ENCODE results near the gene TIMM23. TPM values are rescaled to one million over a fixed set of nuclear protein-coding genes. Genes with fewer than 3 reads are reported as not detected.
"Not testable (repeated sequence)": the region's sequence is repeated elsewhere in the genome, so short reads cannot be mapped to it uniquely, and the experiment has no call there.

The TIMM23 gene
- total and polyA plus RNA-seq, 2 donors (not counting 1 experiment from before 2014, with no cell fraction given) = 21.1 to 28.3 TPM

- H3K4me1 Mint-ChIP-seq; H3K27me3 Mint-ChIP-seq; H3K4me3 ChIP-seq (ENCODE audit: control extremely low read depth in 1 of 5, extremely low read depth in 1 of 5, insufficient read depth in 1 of 5, low read depth in 2 of 5, low read length in 4 of 5); intact Hi-C loops (cut with micrococcal nuclease); CTCF ChIA-PET; H3K4me1 ChIP-seq (ENCODE audit: control insufficient read depth in 2 of 2, insufficient read depth in 2 of 2, low read length in 2 of 2); ATAC-seq (ENCODE audit: low read depth); H3K9ac ChIP-seq (ENCODE audit: low read length); H3K79me2 ChIP-seq (ENCODE audit: control insufficient read depth, insufficient read depth, low read length); H3K27ac ChIP-seq (ENCODE audit: low read length in 2 of 2); POLR2A ChIA-PET; H3K4me3 Mint-ChIP-seq; H3K27me3 ChIP-seq (replicated peaks in 1 of 4; ENCODE audit: control extremely low read depth in 1 of 4, control insufficient read depth in 3 of 4, insufficient read depth in 4 of 4, low read length in 3 of 4); H3K36me3 ChIP-seq (replicated peaks in 1 of 2; ENCODE audit: control extremely low read depth in 1 of 2, control insufficient read depth in 1 of 2, extremely low read depth in 1 of 2, insufficient read depth in 2 of 2, low read length in 1 of 2); H4K20me1 ChIP-seq (ENCODE audit: control insufficient read depth, insufficient read depth, low read length, poor library complexity, severe bottlenecking); H3K9me3 Mint-ChIP-seq (ENCODE audit: insufficient read depth); H3K9me3 ChIP-seq (ENCODE audit: control extremely low read depth in 1 of 3, control insufficient read depth in 2 of 3, insufficient read depth in 1 of 3, low read length in 2 of 3); DNase-seq; H3K27ac Mint-ChIP-seq; H3K4me2 ChIP-seq (replicated peaks; ENCODE audit: low read depth, low read length, poor library complexity, severe bottlenecking); H2AFZ ChIP-seq (ENCODE audit: insufficient read depth, low read depth, low read length, poor library complexity, severe bottlenecking): not testable (repeated sequence)
- no CpG with 5 or more reads among the region's 2 CpGs for WGBS (ENCODE audit: insufficient coverage)
Measured at GRCh38 chr10:45939176-45939697, 33.1 kb upstream of the TIMM23 start.

GRCh38 chr10:45941196-45941595, 31.1 kb upstream of the TIMM23 start:
- intact Hi-C loops (cut with micrococcal nuclease); H3K9ac ChIP-seq (ENCODE audit: low read length); H3K4me3 ChIP-seq (ENCODE audit: control extremely low read depth in 1 of 5, extremely low read depth in 1 of 5, insufficient read depth in 1 of 5, low read depth in 2 of 5, low read length in 4 of 5); H4K20me1 ChIP-seq (ENCODE audit: control insufficient read depth, insufficient read depth, low read length, poor library complexity, severe bottlenecking); POLR2A ChIA-PET; H3K9me3 Mint-ChIP-seq (ENCODE audit: insufficient read depth); H3K27ac Mint-ChIP-seq; H3K4me1 ChIP-seq (ENCODE audit: control insufficient read depth in 2 of 2, insufficient read depth in 2 of 2, low read length in 2 of 2); H3K79me2 ChIP-seq (ENCODE audit: control insufficient read depth, insufficient read depth, low read length); H3K4me3 Mint-ChIP-seq; DNase-seq; H3K27ac ChIP-seq (ENCODE audit: low read length in 2 of 2); H3K36me3 ChIP-seq (replicated peaks in 1 of 2; ENCODE audit: control extremely low read depth in 1 of 2, control insufficient read depth in 1 of 2, extremely low read depth in 1 of 2, insufficient read depth in 2 of 2, low read length in 1 of 2); H3K27me3 Mint-ChIP-seq; H3K4me2 ChIP-seq (replicated peaks; ENCODE audit: low read depth, low read length, poor library complexity, severe bottlenecking); H2AFZ ChIP-seq (ENCODE audit: insufficient read depth, low read depth, low read length, poor library complexity, severe bottlenecking); H3K9me3 ChIP-seq (ENCODE audit: control extremely low read depth in 1 of 3, control insufficient read depth in 2 of 3, insufficient read depth in 1 of 3, low read length in 2 of 3); H3K4me1 Mint-ChIP-seq; H3K27me3 ChIP-seq (replicated peaks in 1 of 4; ENCODE audit: control extremely low read depth in 1 of 4, control insufficient read depth in 3 of 4, insufficient read depth in 4 of 4, low read length in 3 of 4); CTCF ChIA-PET; ATAC-seq (ENCODE audit: low read depth): not testable (repeated sequence)
- no CpG with 5 or more reads among the region's 1 CpG for WGBS (ENCODE audit: insufficient coverage)

DNA sequence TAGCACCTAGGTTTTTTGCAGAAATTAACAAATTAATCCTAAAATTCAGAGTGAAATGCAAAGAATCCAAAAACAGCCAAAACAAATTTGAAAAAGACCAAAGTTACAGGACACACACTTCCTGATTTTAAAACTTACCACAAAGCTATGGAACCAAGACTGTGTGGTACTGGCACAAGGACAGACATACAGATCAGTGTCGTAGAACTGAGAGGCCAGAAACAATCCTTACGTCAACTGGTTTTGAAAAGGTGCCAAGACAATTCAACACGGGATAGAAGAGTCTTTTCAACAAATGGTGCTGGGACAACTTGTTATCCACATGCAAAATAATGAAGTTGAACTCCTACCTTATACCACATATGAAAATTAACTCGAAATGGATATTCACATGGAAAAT, 26.8 kb upstream of the TIMM23 start:
- 100% methylated on average over 2 of the region's 4 CpGs for WGBS (ENCODE audit: insufficient coverage)
- H3K4me3 Mint-ChIP-seq; H4K20me1 ChIP-seq (ENCODE audit: control insufficient read depth, insufficient read depth, low read length, poor library complexity, severe bottlenecking); H3K9me3 ChIP-seq (ENCODE audit: control extremely low read depth in 1 of 3, control insufficient read depth in 2 of 3, insufficient read depth in 1 of 3, low read length in 2 of 3); H3K27me3 ChIP-seq (replicated peaks in 1 of 4; ENCODE audit: control extremely low read depth in 1 of 4, control insufficient read depth in 3 of 4, insufficient read depth in 4 of 4, low read length in 3 of 4); H3K9me3 Mint-ChIP-seq (ENCODE audit: insufficient read depth); H3K9ac ChIP-seq (ENCODE audit: low read length); POLR2A ChIA-PET; H3K4me1 Mint-ChIP-seq; intact Hi-C loops (cut with micrococcal nuclease); H3K4me3 ChIP-seq (ENCODE audit: control extremely low read depth in 1 of 5, extremely low read depth in 1 of 5, insufficient read depth in 1 of 5, low read depth in 2 of 5, low read length in 4 of 5); H3K4me2 ChIP-seq (replicated peaks; ENCODE audit: low read depth, low read length, poor library complexity, severe bottlenecking); CTCF ChIA-PET; H3K27me3 Mint-ChIP-seq; H3K79me2 ChIP-seq (ENCODE audit: control insufficient read depth, insufficient read depth, low read length); DNase-seq; ATAC-seq (ENCODE audit: low read depth); H3K27ac ChIP-seq (ENCODE audit: low read length in 2 of 2); H2AFZ ChIP-seq (ENCODE audit: insufficient read depth, low read depth, low read length, poor library complexity, severe bottlenecking); H3K36me3 ChIP-seq (replicated peaks in 1 of 2; ENCODE audit: control extremely low read depth in 1 of 2, control insufficient read depth in 1 of 2, extremely low read depth in 1 of 2, insufficient read depth in 2 of 2, low read length in 1 of 2); H3K4me1 ChIP-seq (ENCODE audit: control insufficient read depth in 2 of 2, insufficient read depth in 2 of 2, low read length in 2 of 2); H3K27ac Mint-ChIP-seq: not testable (repeated sequence)

- intact Hi-C loops (cut with micrococcal nuclease); ATAC-seq (ENCODE audit: low read depth); CTCF ChIA-PET; H3K4me1 Mint-ChIP-seq; H3K9ac ChIP-seq (ENCODE audit: low read length); H2AFZ ChIP-seq (ENCODE audit: insufficient read depth, low read depth, low read length, poor library complexity, severe bottlenecking); H3K36me3 ChIP-seq (replicated peaks in 1 of 2; ENCODE audit: control extremely low read depth in 1 of 2, control insufficient read depth in 1 of 2, extremely low read depth in 1 of 2, insufficient read depth in 2 of 2, low read length in 1 of 2); H4K20me1 ChIP-seq (ENCODE audit: control insufficient read depth, insufficient read depth, low read length, poor library complexity, severe bottlenecking); POLR2A ChIA-PET; H3K4me1 ChIP-seq (ENCODE audit: control insufficient read depth in 2 of 2, insufficient read depth in 2 of 2, low read length in 2 of 2); H3K4me3 ChIP-seq (ENCODE audit: control extremely low read depth in 1 of 5, extremely low read depth in 1 of 5, insufficient read depth in 1 of 5, low read depth in 2 of 5, low read length in 4 of 5); H3K27ac Mint-ChIP-seq; H3K27ac ChIP-seq (ENCODE audit: low read length in 2 of 2); H3K27me3 ChIP-seq (replicated peaks in 1 of 4; ENCODE audit: control extremely low read depth in 1 of 4, control insufficient read depth in 3 of 4, insufficient read depth in 4 of 4, low read length in 3 of 4); DNase-seq; H3K4me2 ChIP-seq (replicated peaks; ENCODE audit: low read depth, low read length, poor library complexity, severe bottlenecking); H3K79me2 ChIP-seq (ENCODE audit: control insufficient read depth, insufficient read depth, low read length); H3K4me3 Mint-ChIP-seq; H3K9me3 Mint-ChIP-seq (ENCODE audit: insufficient read depth); H3K27me3 Mint-ChIP-seq; H3K9me3 ChIP-seq (ENCODE audit: control extremely low read depth in 1 of 3, control insufficient read depth in 2 of 3, insufficient read depth in 1 of 3, low read length in 2 of 3): not testable (repeated sequence)
- no CpG with 5 or more reads among the region's 1 CpG for WGBS (ENCODE audit: insufficient coverage)
Measured at GRCh38 chr10:45947363-45947762, 24.9 kb upstream of the TIMM23 start.

Data from B cell (primary cell).